ENCODE data around the gene FYN.

GRCh38 chr6:111831408-111831807 lies 41.8 kb downstream of the FYN start:
- TF ChIP-seq POLR2A (IDR thresholded peaks at IDR 0.05) (no peak), CTCF (IDR thresholded peaks at IDR 0.05) (no peak)
